GM19043 (cell line): ENCODE data around the gene DBH.

Experiments used
- ATAC-seq: cut with Tn5 transposase; IDR thresholded peaks from one replicate; pipeline ENCODE4 v1.9.1; 2021; ENCODE audit warnings: low read depth; ENCODE audit not compliant: unreplicated experiment

DBH gene

DNA sequence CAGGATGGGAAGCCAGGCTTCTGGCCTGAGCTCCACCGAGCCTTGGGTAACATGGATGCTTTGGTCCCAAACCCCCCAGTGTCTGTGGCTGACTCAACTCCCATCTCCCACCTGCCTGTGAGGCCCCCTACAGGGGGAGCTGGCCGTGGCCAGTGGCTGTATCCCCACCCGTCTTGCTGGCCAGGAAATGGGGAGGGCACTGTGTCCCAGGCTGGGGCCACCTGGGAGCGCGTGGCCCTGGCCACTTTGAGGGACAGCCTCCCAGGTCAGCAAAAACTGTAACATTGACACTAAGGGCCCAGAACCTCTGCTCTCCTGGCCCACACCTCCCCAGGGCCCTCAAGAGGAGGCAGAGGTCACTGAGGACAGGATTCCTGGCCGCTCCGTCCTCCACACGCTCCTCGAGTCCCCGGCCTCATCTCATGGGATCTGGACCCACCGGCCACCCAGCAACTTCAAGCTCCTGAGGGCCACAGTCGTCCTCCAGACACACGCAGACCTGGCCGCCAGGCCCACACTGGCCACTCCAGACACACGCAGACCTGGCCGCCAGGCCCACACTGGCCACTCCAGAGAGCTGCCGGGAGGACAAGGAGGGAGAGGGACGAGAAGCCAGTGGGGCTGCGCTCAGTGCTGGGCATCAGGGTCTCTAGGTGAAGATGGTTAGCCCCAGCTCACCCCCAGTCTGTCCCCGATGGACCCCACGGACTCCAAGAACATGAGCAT, 44.2 kb downstream of the DBH start:
- ATAC-seq = no peak

DNA sequence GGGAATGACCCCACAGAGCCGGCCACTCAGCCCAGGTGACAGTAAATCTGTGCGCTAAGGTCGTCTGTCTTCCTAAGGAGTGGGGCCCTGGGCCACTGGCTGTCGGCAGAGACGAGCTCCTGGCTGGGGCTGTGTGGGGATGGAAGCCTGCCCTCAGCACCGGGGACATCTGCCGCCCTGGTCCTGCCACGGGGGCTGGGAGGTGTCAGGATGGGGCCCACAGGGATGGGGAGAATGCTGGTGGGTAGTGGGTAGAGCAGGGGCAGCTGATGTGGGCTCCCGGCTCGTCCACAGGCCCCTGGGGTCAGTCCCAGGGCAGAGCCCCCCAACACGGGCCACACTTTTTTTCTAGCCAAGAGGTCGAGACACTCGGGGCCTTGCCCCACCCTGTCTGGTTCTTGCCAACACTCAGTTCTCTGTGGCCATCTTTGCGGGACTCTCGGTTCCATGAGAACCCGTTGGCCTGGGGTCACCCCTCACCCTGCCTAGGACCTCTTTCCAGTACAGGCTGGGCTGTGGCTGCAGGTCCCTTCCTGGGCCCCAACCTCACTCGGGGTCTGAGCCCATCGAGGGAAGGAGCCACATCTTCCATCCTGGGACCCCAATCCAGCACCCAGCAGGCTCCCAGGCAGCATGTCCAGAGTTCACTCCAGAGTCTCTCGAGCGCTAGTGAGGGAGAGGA, 45.0 kb downstream of the DBH start:
- no peak for ATAC-seq

DNA sequence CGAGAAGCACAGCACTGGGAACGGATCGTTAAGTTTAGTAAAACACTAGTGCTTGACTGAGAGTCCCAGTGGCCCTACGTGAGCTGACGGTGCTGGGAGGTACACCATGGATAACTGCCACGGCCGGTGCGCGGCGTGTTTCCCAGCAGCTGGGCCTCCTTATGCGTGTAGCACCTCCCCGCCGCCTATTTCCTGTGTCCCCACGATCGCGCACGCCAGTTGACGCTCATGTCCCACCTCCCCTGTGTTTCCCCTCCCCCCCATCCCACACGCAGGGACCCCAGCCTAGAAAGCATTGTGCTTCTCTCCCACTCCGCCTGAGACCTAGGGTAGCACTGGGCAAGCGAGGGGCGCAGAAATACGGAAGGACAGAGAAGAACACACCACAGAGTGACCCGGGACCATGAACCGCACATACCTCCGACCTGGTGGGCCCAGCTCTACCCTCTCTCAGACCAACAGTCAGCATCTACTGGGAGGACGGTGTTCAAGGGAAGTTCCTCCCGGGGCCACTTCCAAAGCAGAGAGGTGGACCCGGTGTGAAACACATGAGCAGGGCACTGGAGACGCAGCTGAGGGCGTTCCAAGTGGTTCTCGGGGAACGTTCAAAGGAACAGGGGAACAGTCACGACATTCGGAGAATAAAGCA, 45.6 kb downstream of the DBH start:
- no peak for ATAC-seq

DNA sequence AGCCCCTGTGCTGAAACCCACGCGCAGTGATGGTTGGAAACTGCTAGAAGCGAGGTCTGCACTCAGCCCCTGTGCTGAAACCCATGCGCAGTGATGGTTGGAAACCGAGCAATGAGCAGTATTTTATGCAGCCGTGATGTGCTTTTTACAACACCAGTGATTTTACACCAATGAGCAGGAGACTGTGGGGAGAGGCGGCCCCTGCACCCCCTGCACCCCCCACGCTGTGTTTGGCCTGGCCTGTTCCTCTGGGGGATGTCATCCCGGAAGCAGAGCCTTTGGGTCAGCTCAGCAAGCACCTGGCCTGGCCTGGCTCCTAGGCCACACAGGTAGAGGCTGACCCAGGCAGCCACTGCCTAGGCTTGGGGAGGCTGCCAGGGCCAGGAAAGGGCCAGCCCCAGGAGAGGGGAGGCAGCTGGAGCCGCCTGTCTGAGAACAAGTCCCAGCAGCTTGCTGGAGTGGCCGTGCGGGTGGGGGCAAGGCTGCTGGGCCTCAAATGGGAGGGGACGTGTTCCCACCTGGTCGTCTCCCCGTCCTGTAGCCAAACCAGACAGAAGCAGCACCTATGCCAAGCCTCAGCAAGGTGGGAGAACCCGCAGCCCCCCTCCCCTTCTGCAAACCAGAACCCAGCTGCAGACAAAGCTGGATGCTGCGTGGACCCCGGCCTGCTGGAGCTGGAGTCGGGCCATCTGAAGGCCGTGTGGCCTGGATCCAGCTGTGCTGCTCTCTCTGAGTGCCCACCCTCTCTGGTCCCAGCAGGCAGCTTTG, 46.8 kb downstream of the DBH start:
- ATAC-seq = no peak

DNA sequence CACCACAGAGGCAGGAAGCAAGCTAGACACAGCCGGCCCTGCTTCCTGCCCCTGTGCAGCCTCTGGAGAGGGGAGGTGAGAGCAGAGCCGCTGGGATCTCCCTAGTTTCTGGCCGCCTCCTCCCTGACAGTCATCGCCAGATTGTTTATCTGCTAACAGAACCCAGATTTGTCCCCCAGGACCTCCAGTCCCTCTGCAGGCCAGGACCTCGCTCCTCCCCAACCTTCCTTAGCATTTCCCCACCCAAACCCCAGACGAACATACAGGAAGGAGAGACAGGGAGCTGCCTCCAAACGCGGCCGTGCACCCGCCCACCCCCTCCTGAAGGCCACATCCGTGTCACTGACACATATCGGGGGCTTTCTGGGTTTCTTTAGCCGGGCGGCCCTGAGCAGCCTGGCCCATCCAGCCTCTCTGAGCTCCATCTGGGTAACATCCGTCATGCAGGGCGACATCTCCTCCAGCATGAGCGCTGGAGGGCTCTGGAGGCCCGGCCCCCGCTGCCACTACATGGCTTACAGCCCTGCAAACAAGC, 47.5 kb downstream of the DBH start:
- no peak for ATAC-seq

DNA sequence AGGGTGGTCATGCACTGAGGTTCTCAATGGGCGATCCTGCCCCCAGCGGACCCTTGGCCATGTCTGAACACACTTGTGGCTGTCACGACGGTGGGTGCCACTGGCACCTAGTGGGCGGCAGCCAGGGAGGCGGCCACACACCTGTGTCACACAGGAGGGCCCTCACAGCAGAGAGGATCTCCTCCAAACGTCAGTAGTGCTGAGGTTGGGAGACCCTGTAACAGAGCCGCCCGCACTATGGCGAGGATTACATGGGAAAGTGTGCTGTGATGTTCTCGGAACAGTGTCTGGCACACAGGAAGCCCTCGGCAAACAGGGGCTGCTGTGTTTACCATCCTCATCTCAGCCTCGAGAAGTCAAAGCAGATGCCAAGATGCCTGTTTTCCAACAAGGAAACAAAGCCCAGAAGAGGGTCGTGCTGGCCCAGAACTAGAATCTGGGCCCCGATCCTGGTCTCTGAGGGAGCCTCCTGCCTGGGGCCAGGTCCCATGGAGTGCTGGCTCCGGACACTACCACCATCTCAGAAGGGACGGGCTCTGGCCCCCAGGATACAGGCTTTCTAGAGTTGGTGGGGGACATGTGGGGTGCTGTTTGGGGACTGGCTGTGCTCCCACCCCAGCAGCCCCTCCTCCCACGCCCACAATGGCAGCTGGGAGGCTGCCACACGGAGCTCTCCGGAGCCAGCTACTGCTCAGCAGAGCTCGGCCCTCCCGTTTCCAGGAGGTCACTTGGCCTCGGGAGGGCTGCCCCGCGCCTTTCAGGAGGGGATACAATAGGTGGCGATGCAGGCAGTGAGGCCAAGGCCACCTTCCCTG, 48.2 kb downstream of the DBH start:
- ATAC-seq = no peak

DNA sequence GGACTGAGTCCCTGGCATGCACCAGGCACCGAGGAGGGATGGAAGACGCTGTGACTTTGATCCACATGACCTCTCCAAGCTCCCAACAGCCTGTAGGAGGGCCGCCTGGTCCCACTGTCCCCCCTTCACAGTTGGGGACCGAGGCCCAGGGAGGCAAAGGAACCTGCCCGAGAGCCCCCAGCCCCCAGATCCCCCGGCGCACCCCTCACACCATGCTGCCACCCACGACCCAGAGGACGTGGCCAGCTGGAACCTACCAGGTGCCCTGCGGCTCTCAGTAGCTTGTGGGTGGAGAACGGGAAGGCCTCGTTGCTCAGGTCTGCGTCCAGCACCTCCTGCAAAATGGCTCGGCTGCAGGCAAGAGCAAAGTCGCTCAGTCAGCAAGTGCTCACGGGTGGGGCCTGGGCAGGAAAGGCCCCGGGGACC, 48.8 kb downstream of the DBH start:
- no peak for ATAC-seq

DNA sequence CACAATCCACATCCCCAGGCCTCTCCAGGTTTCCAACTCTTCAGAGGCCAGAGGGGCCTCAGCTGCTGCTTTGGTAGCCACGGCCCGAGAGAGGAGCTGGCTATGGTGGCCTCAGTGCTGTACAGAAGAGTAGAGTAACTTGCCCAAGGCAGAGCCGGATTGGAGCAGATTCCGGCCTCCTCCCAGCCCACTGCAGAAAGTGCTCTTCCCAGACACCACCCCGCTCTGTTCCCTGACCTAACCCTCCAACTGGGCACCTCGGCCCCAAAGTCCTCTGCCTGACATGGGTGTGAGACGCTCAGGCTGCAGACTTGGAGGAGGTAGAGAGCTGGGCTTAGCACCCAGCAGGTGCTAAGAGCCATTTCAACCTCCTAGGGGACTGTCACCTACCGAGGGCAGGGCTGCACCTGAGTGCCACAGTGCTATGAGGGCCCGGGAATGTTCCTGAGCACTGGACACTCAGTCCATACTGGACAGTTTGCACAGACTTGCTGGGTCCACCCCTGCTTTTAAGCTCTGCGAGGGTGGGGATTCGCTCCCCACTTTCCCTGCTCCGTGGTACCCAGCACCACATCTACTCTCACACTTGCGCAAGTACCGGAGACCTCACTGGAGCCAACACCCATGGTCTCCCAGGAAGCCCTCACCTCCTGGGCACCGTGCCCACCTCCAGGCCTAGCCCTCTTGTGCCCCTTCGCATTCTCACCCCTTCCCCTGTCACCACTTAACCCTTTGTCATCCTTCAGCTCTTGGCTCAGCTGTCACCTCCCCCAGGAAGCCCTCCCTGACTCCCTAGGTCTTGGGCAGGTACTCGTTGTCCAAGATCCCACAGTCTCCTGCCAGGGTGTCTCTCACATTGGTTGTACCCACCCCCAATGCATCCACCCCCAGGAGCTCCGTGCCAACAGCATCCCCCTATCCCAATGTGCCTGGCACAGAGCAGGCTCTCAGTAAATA, 49.8 kb downstream of the DBH start:
- ATAC-seq = no peak

DNA sequence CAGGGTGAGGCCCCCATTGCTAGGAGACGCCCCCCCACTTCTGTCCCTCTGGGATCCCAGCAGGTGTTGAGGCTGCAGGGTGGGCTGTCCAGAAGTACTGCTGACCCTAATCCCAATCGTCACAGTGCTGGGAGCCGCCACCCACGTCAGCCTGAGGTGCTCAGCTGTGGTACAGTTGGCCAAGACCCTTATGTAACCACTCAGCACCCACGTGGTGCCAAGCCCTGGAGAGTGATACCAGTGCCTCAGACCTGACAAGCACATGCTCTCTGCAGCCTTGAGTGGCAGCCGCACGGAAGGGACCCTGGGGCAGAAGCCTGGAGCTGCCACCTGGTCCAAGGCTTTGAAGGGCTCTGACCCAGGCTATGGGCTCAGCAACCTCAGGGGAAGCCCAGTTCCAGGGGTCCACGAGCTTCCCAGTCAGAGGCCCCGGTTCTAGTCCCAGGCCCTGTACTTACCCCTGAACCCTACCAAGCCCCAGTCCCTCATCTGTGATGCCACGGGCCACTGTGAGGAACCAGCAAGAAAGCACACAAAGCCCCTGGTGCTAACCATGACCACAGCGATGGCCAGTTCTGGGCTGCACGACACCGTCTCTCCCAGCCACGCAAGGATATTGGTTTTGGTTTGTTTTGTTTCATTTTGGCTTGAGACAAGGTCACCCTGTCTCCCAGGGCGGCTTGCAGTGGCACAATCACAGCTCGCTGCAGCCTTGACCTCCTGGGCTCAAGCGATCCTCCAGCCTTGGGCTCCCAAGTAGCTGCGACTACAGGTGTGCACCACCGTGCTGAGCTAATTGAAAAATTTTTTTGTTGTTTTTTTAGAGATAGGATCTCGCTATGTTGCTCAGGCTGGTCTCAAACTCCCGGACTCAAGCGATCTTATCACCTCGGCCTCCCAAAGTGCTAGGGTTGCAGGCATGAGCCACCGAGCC, 50.7 kb downstream of the DBH start:
- no peak for ATAC-seq

DNA sequence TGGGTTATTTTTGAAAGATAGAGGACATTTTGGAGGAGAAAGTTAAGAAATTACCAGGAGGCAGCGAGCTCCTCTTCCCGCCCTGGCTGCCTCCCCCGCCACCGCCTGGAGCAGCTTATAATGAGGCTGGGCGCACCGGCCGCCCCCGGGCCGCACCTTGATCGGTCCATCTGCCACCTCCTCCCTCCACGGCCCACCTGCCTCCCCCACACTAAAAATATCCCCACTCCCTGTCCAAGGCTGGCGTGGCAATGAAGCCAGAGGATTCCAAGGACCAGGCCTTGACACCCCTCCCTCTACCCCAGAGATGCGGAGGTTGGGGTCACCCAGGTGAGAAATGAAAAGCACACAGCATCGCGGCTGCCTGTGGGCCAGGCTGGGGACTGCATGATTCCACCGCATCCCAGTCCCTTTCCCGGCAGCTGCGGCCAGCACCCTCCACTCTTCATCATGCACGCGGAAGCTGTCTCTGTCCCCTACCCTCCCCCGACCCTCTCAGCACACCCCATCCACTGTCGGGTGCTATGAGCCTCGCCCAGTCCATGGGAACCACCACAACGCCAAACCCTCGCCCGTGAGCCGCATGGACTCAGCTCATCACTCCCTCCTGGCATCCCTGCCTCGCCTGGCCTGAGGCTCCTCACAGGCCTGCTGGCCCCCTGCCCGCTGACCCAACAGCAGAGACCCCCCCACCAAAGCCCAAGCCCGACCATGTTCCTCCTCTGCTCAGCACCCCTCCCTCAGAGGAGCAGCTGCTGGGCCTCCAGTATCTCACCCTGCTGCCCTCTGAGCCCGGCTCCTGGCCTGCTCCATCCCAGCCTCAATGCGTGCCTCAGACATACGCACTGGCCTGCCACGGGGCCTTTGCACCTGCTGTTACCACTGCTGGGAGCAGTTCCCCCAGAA, 51.9 kb downstream of the DBH start:
- no peak for ATAC-seq

DNA sequence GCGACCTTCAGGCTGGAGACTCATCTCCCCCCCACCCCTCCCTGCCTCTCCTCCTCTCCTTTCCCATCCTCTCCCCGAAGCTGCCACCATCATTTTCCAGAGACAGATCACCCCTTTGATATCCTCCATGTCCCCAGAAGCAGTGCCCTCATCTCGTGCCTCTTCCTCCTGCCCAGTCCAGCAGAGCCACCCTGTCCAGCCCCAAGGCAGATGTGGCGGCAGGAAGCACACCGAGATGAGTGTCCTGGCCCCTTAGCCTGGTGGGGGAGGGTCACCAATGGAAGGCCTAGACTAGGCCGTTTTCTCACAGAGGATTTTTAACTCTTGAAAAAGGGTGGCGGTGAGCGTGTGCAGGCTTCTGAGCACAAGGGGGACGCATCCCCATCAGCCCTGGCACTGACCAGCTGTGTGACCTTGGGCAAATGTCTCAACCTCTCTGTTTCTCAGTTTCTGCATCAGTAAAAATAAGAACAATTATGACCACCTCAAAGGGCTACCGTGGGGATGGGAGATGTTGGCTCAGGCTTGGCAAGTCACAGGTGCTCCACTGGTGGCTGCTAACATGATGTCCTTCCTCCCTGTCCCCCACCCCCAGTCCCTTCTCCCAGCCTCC, 53.1 kb downstream of the DBH start:
- no peak for ATAC-seq

DNA sequence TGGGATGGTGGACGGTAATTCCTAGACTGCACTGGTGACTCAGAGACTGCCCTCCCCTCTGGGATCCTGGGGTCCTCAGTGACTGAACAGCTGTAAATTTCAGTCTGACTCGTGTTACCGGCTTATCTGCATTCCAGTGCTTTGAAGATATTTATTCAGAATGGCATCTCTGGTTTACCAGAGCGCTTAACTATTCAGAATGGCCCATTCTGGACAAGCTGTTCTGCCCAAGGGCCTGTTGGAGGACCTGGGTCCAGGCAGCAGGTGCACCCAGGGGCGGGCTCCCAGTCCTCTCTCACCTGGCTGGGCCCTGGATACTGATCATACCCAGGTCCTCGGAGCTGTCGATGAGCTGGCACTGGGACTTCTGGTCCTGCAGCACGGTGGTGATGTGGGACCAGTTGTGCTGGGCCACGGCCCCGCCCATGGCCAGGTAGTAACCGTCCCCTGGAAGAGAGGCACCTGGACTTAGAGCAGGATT, 54.0 kb downstream of the DBH start:
- no peak for ATAC-seq

DNA sequence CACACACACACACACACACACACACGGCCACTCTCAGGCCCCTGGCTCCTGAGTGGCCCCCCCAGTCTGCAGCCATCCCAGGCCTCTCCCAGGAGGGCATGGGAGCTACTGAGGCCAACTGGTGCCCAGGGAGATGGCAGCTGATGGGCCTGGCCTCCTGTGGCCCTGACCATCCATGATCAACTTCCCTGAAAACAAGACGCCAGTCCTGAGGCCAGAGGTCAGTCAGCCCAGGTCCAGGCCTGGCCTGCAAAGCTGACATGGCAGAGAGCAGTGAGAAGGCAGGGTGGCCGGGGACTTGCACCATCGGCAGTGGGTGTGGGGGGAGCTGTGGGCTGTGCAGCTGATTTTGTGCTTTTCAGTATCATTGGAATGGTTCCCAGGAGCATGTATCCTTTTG, 55.0 kb downstream of the DBH start:
- ATAC-seq = no peak

DNA sequence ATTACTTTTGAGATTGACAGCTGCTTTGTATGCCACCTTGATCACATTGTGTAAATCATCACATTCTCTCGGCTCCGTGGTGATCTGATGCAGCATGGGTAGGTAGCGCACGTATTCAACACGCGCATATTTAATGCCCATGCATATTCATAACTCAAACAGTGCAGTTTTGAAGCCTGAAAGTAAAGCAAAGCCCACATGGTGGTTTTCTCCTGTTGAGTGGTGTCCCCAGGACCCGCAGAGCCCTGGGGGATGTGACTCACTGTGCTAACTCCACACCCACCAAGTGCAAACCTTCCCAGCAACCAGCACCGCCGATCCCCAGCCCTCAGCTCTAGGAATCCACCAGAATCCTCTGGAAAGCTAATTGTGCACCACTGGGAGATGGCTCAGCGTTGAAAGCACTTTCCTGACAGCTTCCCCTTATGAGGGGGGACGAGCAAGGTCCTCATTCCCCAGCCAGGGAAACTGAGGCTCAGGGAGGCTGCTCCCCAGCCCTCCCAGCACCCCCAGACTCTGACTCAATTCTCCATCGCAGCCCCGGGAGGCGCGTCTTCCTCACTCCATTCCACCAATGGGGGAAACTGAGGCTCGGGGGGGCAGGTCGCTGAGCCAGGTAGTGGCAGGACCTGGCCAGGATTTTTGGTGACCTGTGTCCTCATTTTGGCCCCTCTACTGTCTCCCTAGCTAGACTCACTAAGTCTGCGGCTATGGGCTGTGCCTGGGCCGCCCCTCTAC, 55.6 kb downstream of the DBH start:
- no peak for ATAC-seq

DNA sequence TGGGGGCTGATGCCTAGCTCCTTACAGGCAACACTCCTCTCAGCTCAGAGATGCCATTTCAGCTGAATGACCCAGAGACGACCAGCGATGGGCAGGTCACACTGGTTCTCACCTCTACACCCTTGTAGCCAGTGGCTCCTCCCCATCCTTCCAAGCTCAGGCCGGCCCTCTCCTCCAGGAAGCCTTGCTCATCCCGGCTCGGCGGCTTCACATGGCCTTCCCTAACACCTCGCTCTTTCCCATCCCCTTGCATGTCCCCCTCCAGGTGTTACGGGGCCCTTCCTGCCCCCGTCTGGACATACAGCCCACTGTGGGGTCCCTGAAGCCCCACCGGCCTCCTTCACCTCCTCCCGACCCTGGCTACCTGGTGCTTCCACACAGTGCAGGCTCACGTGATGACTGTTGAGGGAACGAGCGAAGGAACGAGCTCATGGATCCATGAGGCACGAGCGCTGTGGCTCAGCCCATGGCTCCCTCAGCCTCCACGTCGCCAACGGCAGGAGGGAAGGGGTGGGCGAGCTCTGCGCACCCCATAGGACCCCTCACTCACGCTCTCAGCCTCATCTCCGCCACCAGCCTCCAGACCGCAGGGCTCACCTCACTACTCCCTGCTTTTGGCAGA, 56.3 kb downstream of the DBH start:
- no peak for ATAC-seq
